Dedifferentiated amniotic fluid mesenchymal stem cell (primary cell): Measurements from ENCODE around the gene PLK1.
"Not testable (repeated sequence)": the region's sequence is repeated elsewhere in the genome, so short reads cannot be mapped to it uniquely, and the experiment has no call there.

Experiments used
- DNase-seq: peaks from one replicate; pipeline ENCODE4 v3.0.0-alpha.2; 2016; ENCODE audit errors: extremely low spot score

The PLK1 gene

DNA sequence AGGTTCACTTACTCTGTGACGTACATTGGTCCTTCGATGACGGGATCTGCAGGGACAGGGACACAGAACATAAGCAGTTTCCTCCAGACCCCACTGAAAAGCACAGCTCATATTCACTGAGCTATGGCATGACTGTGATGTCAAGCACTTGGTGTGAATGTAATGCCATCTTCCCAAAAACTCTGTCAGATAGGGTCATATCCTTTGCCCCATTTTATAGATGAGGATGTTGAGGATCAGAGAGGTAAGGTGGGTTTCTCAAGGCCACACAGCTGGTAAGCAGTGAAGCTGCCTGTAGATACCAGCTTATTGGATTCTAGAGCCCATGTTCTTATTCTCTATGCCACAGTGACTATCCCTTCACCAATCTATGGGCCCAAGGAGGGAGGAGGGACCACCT, 31.8 kb downstream of the PLK1 start:
- DNase-seq: no peak

DNA sequence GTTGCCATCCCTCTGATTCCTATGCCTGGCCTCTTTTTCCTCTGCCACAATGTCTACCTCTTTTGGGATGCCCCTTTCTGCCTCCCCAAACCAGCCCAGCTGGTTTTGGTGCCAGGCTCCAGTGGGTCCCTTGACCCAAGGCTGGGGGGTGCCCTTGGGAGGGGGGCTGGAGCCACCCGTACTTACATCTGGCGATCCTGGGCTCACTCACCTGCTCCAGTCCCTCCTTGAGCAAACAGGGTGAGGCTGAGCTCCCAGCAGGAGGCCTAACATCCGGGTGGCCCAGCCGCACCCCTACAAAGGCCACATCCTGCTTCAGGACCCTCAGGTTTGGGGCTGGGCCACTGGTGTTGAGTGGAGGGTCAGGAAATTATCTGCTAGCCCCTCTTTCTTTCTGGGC, 33.1 kb downstream of the PLK1 start:
- no peak for DNase-seq

DNA sequence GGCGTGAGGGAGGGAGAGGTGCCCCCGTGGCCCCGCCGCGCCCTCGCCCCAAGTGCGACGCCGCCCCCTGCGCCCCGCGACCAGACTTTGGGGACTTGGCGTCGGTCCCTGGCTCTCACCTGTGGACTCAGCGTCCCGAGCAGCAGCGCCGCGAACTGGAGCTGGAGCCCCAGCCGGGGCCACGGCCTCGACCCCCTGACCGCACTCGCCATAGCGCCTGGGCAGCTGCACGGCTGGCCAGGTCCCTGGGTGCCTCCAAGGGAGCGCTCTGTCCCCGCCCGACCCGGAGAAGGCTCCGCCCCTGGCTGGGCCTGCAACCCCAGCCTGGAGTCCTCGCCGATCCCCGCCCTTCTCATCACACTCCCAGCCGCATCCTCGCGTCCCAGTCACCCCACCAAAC, 34.3 kb downstream of the PLK1 start, which contains the start of gene ERN2:
TSS of gene ERN2 (minus strand) at position 247 of the 400 bp plus-strand sequence. CDS start at position 212, 35 bp downstream.
- no peak for DNase-seq

DNA sequence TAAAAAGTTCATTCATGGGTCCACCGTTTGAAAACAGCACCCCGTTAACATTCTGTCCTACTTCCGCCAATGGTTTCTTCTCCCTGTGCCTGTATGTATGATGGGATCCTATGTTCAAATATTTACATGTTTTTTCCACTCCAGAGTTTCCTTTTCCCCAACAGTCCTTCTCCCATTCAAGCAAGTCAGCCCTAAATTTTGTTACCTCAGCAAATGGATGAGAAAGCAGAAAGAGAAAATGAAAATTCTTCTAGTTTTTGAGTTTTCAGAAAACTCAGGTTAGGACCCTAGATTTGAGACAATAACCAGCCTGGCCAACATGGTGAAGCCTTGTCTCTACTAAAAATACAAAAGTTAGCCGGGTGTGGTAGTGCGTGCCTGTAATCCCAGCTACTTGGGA, 37.8 kb downstream of the PLK1 start:
- no peak for DNase-seq

DNA sequence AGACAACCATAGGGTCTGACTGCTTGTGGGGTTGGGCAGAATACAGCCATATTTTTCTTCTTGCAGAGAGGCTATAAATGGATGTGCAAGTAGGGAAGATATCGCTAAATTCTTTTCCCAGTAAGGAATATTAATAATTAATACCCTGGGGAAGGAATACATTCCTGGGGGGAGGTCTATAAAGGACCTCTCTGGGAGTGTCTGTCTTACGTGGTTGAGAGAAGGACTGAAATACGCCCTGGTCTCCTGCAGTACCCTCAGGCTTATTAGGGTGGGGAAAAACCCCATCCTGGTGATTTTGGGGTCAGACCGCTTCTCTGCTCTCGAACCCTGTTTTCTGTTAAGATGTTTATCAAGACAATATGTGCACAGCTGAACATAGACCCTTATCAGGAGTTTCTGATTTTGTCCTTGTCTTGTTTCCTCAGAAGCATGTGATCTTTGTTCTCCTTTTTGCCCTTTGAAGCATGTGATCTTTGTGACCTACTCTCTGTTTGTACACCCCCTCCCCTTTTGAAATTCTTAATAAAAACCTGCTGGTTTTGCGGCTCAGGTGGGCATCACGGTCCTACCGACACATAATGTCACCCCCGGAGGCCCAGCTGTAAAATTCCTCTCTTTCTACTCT, 44.0 kb downstream of the PLK1 start:
- DNase-seq: not testable (repeated sequence)

DNA sequence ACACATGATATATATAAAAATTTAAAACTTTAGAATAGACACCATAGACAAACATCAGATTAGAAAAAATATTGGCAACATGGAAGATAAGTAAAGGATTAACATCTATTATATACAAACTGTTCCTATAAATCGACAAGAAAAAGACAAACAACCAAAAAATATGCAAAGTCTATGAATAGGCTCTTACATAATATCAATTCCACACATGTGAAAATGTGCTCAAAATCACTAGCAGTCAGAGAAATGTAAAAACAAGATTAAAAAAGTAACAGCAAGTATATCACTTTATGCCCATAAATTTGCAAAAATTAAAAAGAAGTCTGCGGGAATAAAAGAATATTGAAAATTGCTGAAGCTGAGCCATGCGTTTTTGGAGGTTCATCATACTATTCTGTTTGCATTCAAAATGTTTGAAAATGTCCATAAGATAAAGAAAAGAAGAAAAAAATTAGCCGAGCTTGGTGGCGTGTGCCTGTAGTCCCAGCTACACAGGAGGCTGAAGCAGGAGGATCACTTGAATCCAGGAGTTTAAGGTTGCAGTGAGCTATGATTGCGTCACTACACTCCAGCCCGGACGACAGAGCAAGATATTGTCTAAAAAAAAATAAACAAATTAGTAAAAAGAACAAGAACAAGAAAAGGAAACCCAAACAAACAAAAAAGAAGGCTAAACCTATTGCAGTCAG, 45.6 kb downstream of the PLK1 start:
- no peak for DNase-seq

DNA sequence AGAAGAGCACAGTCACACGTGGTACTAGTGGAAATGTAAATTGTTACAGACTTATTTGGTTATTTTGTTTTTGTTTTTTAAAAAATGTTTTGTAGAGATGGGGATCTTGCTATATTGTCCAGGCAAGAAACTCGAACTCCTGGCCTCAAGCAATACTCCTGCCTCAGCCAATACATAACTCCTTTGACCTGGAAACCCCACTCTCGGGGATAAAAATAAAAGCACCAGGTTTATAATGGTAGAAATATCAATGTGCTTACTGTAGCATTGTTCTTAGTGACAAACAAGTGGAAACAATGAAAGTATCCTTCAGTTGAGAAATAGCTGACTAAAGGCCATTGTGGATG, 46.1 kb downstream of the PLK1 start:
- no peak for DNase-seq

DNA sequence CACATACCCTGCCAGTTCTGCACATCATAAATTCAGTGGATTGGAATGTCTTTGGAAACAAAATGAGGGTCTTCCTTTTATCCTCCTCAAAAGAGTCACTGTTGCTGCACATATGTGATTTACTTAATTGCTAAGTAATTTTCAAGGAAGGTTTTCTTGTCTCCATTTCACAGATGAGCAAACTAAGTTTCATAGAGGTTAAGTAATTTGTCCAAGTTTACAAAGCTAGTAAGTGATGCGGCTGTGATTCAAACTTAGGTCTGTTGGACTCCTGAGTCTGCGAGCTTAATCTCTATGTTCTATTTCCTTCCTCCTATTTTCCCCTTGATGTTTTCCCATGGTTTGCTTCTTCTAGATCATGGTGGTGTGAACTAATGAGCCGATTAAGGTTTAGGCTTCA, 48.0 kb downstream of the PLK1 start:
- no peak for DNase-seq

DNA sequence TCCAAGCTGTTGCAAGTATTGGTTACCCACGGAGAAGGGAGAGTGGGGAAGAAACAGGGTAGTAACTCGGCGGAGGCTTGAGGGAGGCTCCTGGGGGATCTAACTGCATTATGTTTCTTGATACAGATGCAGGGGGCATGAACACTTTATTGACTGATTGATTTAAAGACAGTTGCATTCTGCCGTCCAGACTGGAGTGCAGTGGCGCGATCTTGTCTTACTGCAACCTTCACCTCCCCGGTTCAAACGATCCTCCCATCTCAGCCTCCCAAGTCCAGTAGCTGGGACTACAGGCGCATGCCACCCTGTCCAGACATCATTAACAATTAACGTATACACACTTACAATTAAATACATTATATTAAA, 49.4 kb downstream of the PLK1 start:
- DNase-seq: no peak

DNA sequence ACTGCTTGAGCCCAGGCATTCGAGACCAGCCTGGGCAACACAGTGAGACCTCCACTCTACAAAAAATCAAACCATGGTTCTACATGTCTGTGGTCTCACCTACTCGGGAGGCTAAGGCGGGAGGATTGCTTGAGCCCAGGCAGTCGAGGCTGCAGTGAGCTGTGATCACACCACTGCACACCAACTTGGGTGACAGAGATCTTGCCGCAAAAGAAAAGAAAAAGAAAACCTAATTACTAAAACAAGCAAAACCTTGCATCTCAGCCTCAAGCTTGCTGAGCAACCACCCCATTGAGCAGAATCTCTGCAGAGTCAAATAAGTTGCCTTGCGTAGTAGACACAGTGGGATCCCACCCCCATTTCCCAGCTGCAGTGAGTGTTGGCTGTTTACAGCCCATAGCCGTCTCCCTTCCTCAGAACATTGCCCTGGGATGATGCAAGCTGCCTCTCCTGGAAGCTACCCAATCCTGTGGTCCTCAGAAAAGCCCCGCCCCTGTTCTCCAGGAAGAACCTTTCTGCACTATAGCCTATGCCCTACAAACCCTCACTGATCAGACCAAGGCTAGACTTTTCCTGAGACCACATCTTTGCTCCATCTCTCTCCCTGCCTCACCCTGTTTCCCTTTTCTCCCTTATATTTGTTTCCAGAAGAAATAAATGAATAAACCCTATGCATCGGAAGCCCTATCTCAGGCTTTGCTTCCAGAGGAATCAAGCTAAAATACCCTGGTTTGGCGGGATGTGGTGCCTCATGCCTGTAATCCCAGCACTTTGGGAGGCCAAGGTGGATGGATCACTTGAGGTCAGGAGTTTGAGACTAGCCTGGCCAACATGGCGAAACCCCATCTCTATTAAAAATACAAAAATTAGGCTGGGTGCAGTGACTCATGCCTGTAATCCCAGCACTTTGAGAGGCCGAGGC, 51.1 kb downstream of the PLK1 start:
- DNase-seq: no peak

DNA sequence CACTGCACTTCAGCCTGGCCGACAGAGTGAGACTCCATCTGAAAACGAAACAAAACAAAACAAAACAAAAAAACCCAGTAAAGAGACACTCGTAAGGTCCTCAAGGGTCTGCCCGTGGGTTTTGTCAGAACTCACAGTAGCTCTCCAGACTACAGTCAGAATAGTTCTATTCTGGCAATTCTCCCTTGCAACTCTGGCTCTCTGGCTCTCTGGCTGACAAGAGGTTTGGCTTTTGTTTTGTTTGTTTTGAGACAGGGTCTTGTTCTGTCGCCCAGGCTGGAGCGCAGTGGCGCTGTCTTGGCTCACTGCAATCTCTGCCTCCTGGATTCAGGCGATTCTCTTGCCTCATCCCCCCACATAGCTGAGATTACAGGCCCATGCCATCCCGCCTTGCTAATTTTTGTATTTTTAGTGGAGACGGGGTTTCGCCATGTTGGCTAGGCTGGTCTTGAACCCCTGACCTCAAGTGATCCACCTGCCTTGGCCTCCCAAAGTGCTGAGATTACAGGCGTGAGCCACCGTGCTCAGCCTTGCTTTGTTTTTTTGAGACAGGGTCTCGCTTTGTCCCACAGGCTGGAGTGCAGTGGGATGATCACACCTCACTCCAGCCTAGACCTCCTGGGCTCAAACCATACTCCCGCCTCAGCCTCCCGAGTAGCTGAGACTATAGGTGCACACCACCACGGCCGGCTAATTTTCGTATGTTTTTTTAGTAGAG, 55.6 kb downstream of the PLK1 start:
- no peak for DNase-seq

DNA sequence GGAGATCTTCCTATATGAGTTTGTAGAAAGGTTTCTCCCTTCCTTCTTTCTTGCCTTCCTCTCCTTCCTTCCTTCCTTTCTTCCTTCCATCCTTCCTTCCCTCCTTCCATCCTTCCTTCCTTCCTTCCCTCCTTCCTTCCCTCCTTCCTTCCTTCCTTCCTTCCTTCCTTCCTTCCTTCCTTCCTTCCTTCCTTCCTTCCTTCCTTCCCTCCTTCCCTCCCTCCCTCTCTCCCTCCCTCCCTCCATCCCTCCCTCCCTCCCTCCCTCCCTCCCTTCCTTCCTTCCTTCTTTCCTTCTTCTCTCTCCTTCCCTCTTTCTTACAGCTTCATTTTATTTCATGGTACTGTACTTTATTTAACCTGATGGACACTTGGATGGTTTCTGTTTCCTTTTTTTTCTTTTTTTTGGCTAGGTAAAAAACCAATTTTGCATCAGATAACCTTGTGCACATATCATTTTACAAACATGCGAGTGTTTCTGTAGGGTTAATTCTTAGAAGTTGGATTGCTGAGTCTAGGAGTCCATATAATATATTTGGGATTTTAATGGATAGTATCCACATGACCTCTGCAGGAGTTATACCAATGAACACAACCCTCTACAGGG, 58.8 kb downstream of the PLK1 start:
- DNase-seq: not testable (repeated sequence)

DNA sequence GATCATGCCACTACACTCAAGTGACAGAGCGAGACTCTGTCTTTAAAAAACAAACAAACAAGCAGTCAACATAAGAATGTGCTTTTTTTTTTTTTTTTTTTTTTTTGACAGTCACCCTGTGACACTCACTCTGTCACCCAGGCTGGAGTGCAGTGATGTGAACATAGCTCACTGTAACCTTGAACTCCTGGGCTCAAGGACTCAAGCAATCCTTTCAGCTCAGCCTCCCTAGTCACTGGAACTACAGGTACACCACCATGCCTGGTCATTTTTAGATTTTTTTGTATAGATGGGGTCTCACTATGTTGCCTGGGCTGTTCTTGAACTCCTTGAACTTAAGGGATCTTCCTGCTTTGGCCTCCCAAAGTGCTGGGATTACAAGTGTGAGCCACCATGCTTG, 60.8 kb downstream of the PLK1 start:
- DNase-seq: no peak
